Activated T-helper 2 cell treated with anti-CD3 and anti-CD28 coated beads, Interferon-gamma antibody, Interleukin-2, Interleukin-4, amounts not matched to agents 10 μg/mL and 5 μg/mL and 100 μg/mL, durations not matched to agents 14 hours and 24 hours and 36 hours (primary cell): ENCODE data around the gene SHMT2. TPM values are rescaled to one million over a fixed set of nuclear protein-coding genes. Genes with fewer than 3 reads are reported as not detected.
A peak's percentile ranks its signal among the peaks of the same experiment; 100 is the strongest.

Experiments
- DNase-seq: peaks from one replicate; pipeline ENCODE4 v3.0.0; 2021; ENCODE audit warnings: low spot score
- H3K27ac Mint-ChIP-seq: one replicate; pipeline ENCODE4 v1.8.0; 2021; ENCODE audit warnings: mixed read lengths
- H3K27me3 Mint-ChIP-seq: one replicate; pipeline ENCODE4 v1.8.0; 2021; ENCODE audit warnings: low read depth, mixed read lengths
- H3K36me3 Mint-ChIP-seq: one replicate; pipeline ENCODE4 v1.8.0; 2021; ENCODE audit warnings: low read depth, mixed read lengths
- H3K4me1 Mint-ChIP-seq: one replicate; pipeline ENCODE4 v1.8.0; 2021; ENCODE audit warnings: low read depth, mixed read lengths
- H3K4me3 Mint-ChIP-seq: one replicate; pipeline ENCODE4 v1.8.0; 2021; ENCODE audit warnings: low read depth, mild to moderate bottlenecking, moderate library complexity, mixed read lengths
- H3K9me3 Mint-ChIP-seq: one replicate; pipeline ENCODE4 v1.8.0; 2021; ENCODE audit warnings: mixed read lengths
- intact Hi-C: fragments of 100-400 bp; cut with micrococcal nuclease; formaldehyde crosslinking; loops from one replicate; pipeline ENCODE4 v1.15.1; 2023
- total RNA-seq: library from RNA; stranded (reverse); gene quantifications from 2 replicates; pipeline ENCODE4 v1.2.3, GENCODE V29; 2022

SHMT2 gene
- total RNA-seq, 1 donor from 2014 or later: 295 TPM

- Mint-ChIP-seq H3K4me3 (no peak overlapping the region), H3K9me3 (no peaks in the 10 kb centered on the region), H3K4me1 (peaks cover 29% of the 10 kb centered on the region), H3K27ac (no peak overlapping the region), H3K27me3 (peaks cover 23% of the 10 kb centered on the region), H3K36me3 (peaks cover 57% of the 10 kb centered on the region)
- DNase-seq: no peak
- intact Hi-C loops: no loop called here
These were observed 6.2 kb downstream of the SHMT2 start for GRCh38 chr12:57235728-57236131.

- DNase-seq: no peak
- intact Hi-C loops: no loop called here
- peaks cover 51% of the 10 kb centered on the region for H3K36me3 Mint-ChIP-seq
- no peak overlapping the region for H3K27ac Mint-ChIP-seq
- peaks cover 27% of the 10 kb centered on the region for H3K27me3 Mint-ChIP-seq
- no peaks in the 10 kb centered on the region for H3K9me3 Mint-ChIP-seq
- H3K4me1 Mint-ChIP-seq: peaks cover 31% of the 10 kb centered on the region
- no peak overlapping the region for H3K4me3 Mint-ChIP-seq
These were observed 6.9 kb downstream of the SHMT2 start for GRCh38 chr12:57236201-57236924.

- H3K36me3 Mint-ChIP-seq: peaks cover 44% of the 10 kb centered on the region
- no peak for DNase-seq
- H3K27ac Mint-ChIP-seq: no peak overlapping the region
- peak overlapping the region; percentile 78 for H3K4me3 Mint-ChIP-seq
- intact Hi-C loops: loop anchor here (1.0 kb wide), 1 partner anchor 8 kb away; the partner anchor contains the start of gene SHMT2
- H3K9me3 Mint-ChIP-seq: no peaks in the 10 kb centered on the region
- H3K27me3 Mint-ChIP-seq: peaks cover 34% of the 10 kb centered on the region
- peaks cover 32% of the 10 kb centered on the region for H3K4me1 Mint-ChIP-seq
These were observed 7.5 kb downstream of the SHMT2 start for GRCh38 chr12:57236925-57237595.

GRCh38 chr12:57237596-57237931 is 8.1 kb downstream of the SHMT2 start:
- Mint-ChIP-seq H3K4me1 (peaks cover 33% of the 10 kb centered on the region), H3K27me3 (peaks cover 37% of the 10 kb centered on the region), H3K9me3 (no peaks in the 10 kb centered on the region), H3K27ac (no peak overlapping the region), H3K36me3 (peaks cover 39% of the 10 kb centered on the region), H3K4me3 (peak overlapping the region; percentile 78)
- intact Hi-C loops: loop anchor here (1.0 kb wide), 1 partner anchor 8 kb away; the partner anchor contains the start of gene SHMT2
- no peak for DNase-seq

- Mint-ChIP-seq H3K36me3 (peaks cover 33% of the 10 kb centered on the region), H3K27me3 (peaks cover 39% of the 10 kb centered on the region), H3K27ac (no peak overlapping the region), H3K9me3 (no peaks in the 10 kb centered on the region), H3K4me3 (peak overlapping the region; percentile 91), H3K4me1 (peaks cover 37% of the 10 kb centered on the region)
- no peak for DNase-seq
- intact Hi-C loops: loop anchor here (1.0 to 2.0 kb wide), 2 partner anchors 9 to 13 kb away; partner anchors contain the start of gene SHMT2
These were observed 8.7 kb downstream of the SHMT2 start for GRCh38 chr12:57237932-57238853.

GRCh38 chr12:57238854-57239554 is 9.5 kb downstream of the SHMT2 start:
- H3K4me1 Mint-ChIP-seq: peaks cover 38% of the 10 kb centered on the region
- DNase-seq: peak; percentile 85
- peaks cover 39% of the 10 kb centered on the region for H3K27me3 Mint-ChIP-seq
- peak overlapping the region; percentile 91 for H3K4me3 Mint-ChIP-seq
- intact Hi-C loops: loop anchor here (1.0 to 2.0 kb wide), 2 partner anchors 14 to 26 kb away; no protein-coding TSS in a partner anchor
- H3K9me3 Mint-ChIP-seq: no peaks in the 10 kb centered on the region
- peaks cover 25% of the 10 kb centered on the region for H3K36me3 Mint-ChIP-seq
- peak overlapping the region; percentile 62 for H3K27ac Mint-ChIP-seq

GRCh38 chr12:57239587-57240065 is 10.1 kb downstream of the SHMT2 start:
- peak overlapping the region; percentile 91 for H3K4me3 Mint-ChIP-seq
- peaks cover 39% of the 10 kb centered on the region for H3K27me3 Mint-ChIP-seq
- H3K4me1 Mint-ChIP-seq: peaks cover 40% of the 10 kb centered on the region
- intact Hi-C loops: loop anchor here (1.0 to 5.0 kb wide), 3 partner anchors 15 to 383 kb away; no protein-coding TSS in a partner anchor
- no peaks in the 10 kb centered on the region for H3K9me3 Mint-ChIP-seq
- peak overlapping the region; percentile 71 for H3K27ac Mint-ChIP-seq
- peaks cover 19% of the 10 kb centered on the region for H3K36me3 Mint-ChIP-seq
- no peak for DNase-seq

GRCh38 chr12:57240066-57240921 is 10.8 kb downstream of the SHMT2 start:
- H3K4me1 Mint-ChIP-seq: peaks cover 40% of the 10 kb centered on the region
- peak overlapping the region; percentile 91 for H3K4me3 Mint-ChIP-seq
- H3K27me3 Mint-ChIP-seq: peaks cover 39% of the 10 kb centered on the region
- H3K9me3 Mint-ChIP-seq: no peaks in the 10 kb centered on the region
- DNase-seq: peak; percentile 67
- peaks cover 15% of the 10 kb centered on the region for H3K36me3 Mint-ChIP-seq
- intact Hi-C loops: loop anchor here (5.0 kb wide), 1 partner anchor 382 kb away; no protein-coding TSS in a partner anchor
- H3K27ac Mint-ChIP-seq: peak overlapping the region; percentile 47

- intact Hi-C loops: loop anchor here (5.0 kb wide), 1 partner anchor 381 kb away; no protein-coding TSS in a partner anchor
- Mint-ChIP-seq H3K4me1 (peaks cover 40% of the 10 kb centered on the region), H3K9me3 (no peaks in the 10 kb centered on the region), H3K27me3 (peaks cover 39% of the 10 kb centered on the region), H3K4me3 (peak overlapping the region; percentile 91), H3K27ac (no peak overlapping the region), H3K36me3 (peaks cover 10% of the 10 kb centered on the region)
- DNase-seq: no peak
These were observed 11.5 kb downstream of the SHMT2 start for GRCh38 chr12:57240926-57241401.

- Mint-ChIP-seq H3K4me1 (peaks cover 40% of the 10 kb centered on the region), H3K9me3 (no peaks in the 10 kb centered on the region), H3K27ac (no peak overlapping the region), H3K27me3 (peaks cover 37% of the 10 kb centered on the region), H3K4me3 (peak overlapping the region; percentile 14), H3K36me3 (peaks cover 4% of the 10 kb centered on the region)
- no peak for DNase-seq
- intact Hi-C loops: loop anchor here (5.0 kb wide), 1 partner anchor 381 kb away; no protein-coding TSS in a partner anchor
These were observed 12.1 kb downstream of the SHMT2 start for GRCh38 chr12:57241402-57242310.
